ENCODE results near the gene NEAT1. TPM values are rescaled to one million over a fixed set of nuclear protein-coding genes. Genes with fewer than 3 reads are reported as not detected.

NEAT1 gene
- total and polyA plus RNA-seq, 9 of the 15 experiments (the other 6 are each of a cell fraction or from before 2014, with no cell fraction given): 20.1 to 389 (median 62.8) TPM

- 0 out of 2 replicates have a peak, but pooled peaks have one; percentile 24 for TF ChIP-seq SMAD4 (CRISPR knock-in tag; conservative IDR thresholded peaks at IDR 0.05)
- 0 out of 2 replicates have a peak, but pooled peaks have one; percentile 12 for TF ChIP-seq PTRF (tag; IDR thresholded peaks at IDR 0.05)
- 0 out of 2 replicates have a peak, but pooled peaks have one; percentile 27 for TF ChIP-seq L3MBTL2 (IDR thresholded peaks at IDR 0.05)
- TF ChIP-seq ARID2 (IDR thresholded peaks at IDR 0.05): no peak
- no peak for TF ChIP-seq TCF7 (IDR thresholded peaks at IDR 0.05; ENCODE audit: borderline replicate concordance)
- 0 out of 2 replicates have a peak, but pooled peaks have one; percentile 22 for TF ChIP-seq ZNF766 (CRISPR knock-in tag; conservative IDR thresholded peaks at IDR 0.05)
- peak; percentile 59 for TF ChIP-seq ZNF592 (IDR thresholded peaks at IDR 0.05)
- TF ChIP-seq GTF2B (IDR thresholded peaks at IDR 0.05; ENCODE audit: extremely low read depth, insufficient read length): no peak
- TF ChIP-seq RFX7 (CRISPR knock-in tag; IDR thresholded peaks at IDR 0.05): no peak
- TF ChIP-seq SMAD2 (IDR thresholded peaks at IDR 0.05; ENCODE audit: low read depth, low read length): no peak
- 0 out of 2 replicates have a peak, but pooled peaks have one; percentile 8 for TF ChIP-seq TAL1 (IDR thresholded peaks at IDR 0.05)
- no peak for TF ChIP-seq ARID4B (CRISPR knock-in tag; IDR thresholded peaks at IDR 0.05)
- TF ChIP-seq ZNF384 (IDR thresholded peaks at IDR 0.05; ENCODE audit: low read depth, low read length): 0 out of 2 replicates have a peak, but pooled peaks have one; percentile 7
Observed at GRCh38 chr11:65493367-65494176, 71.0 kb downstream of the NEAT1 start (continued).

Measured in K562 (cell line).